Spleen (tissue), 11 donors: ENCODE data around the gene ZNRF3. TPM values are rescaled to one million over a fixed set of nuclear protein-coding genes. Genes with fewer than 3 reads are reported as not detected.

Experiments
- DNase-seq: peaks from one replicate; pipeline ENCODE4 v3.0.0-alpha.2; 2020
- H3K27ac ChIP-seq, 8 donors: fragments of 200-600 bp; sonication (generic) in 7 of 8; 1 replicate in 4 of 8; 2 replicates in 4 of 8; pipeline versions ENCODE4 v1.5.0 to v1.8.0; 2016 to 2021; ENCODE audit warnings: inconsistent platforms in 4 of 8, mild to moderate bottlenecking in 4 of 8, moderate library complexity in 1 of 8
- H3K27me3 ChIP-seq, 7 donors: fragments of 200-600 bp; sonication (generic) in 6 of 7; replicated peaks in 1 of 7; 1 replicate in 4 of 7; 2 replicates in 3 of 7; pipeline versions ENCODE4 v1.5.0 to v1.8.0; 2016 to 2021; ENCODE audit warnings: inconsistent platforms in 3 of 7, mild to moderate bottlenecking in 1 of 7
- H3K36me3 ChIP-seq, 6 donors: fragments of 200-600 bp; sonication (generic) in 5 of 6; 1 replicate in 4 of 6; 2 replicates in 2 of 6; pipeline versions ENCODE4 v1.5.0 to v1.8.0; 2016 to 2021; ENCODE audit warnings: inconsistent platforms in 2 of 6
- H3K4me1 ChIP-seq, 6 donors: fragments of 200-600 bp; sonication (generic) in 5 of 6; 1 replicate in 3 of 6; 2 replicates in 3 of 6; pipeline versions ENCODE4 v1.5.0 to v1.8.0; 2016 to 2021; ENCODE audit warnings: inconsistent platforms in 3 of 6
- H3K4me3 ChIP-seq, 8 donors: fragments of 200-600 bp; sonication (generic) in 7 of 8; 1 replicate in 4 of 8; 2 replicates in 4 of 8; pipeline versions ENCODE4 v1.5.0 to v1.8.0; 2016 to 2021; ENCODE audit warnings: inconsistent platforms in 4 of 8, mild to moderate bottlenecking in 4 of 8, moderate library complexity in 2 of 8
- H3K9me3 ChIP-seq, 8 donors: fragments of 200-600 bp; sonication (generic) in 7 of 8; 1 replicate in 4 of 8; 2 replicates in 4 of 8; pipeline versions ENCODE4 v1.5.0 to v1.8.0; 2016 to 2021; ENCODE audit warnings: inconsistent platforms in 4 of 8
- POLR2A ChIP-seq, 3 donors: fragments of 450-650 bp; IDR thresholded peaks; one replicate each; pipeline ENCODE4 v1.5.1; 2017; ENCODE audit warnings: antibody characterized with exemption in 3 of 3, mild to moderate bottlenecking in 1 of 3
- POLR2AphosphoS5 ChIP-seq, 3 donors: sonication (generic); formaldehyde crosslinking; IDR thresholded peaks; one replicate each; pipeline ENCODE4 v1.5.1; 2017; ENCODE audit warnings: antibody characterized with exemption in 3 of 3
- WGBS, 5 donors: extraction: QIAGEN DNeasy Blood & Tissue Kit in 3 of 5; methylation state at CpG; one replicate each; pipeline versions ENCODE4 v1.1.5 to v1.1.7; 2013 to 2018; 5-methylcytosine and 5-hydroxymethylcytosine counted together
- intact Hi-C: fragments of 100-400 bp; cut with DNase I; formaldehyde crosslinking; loops from one replicate; pipeline ENCODE4 v1.15.0; 2023; ENCODE audit warnings: low total_unique reads
- polyA plus RNA-seq, 3 donors: library from polyadenylated mRNA; stranded (reverse); fragments of 200-250 nt; gene quantifications; one replicate each; pipeline ENCODE4 v1.2.1, GENCODE V29; 2013
- total RNA-seq, 7 donors: library from RNA; depleted of rRNA in 3 of 7; stranded (reverse); fragments of >200 nt in 3 of 7; fragmentation: NEBNext Ultra II Directional in 4 of 7; extraction: Animal tissue kit (Norgen Biotek cat#: 25700) in 4 of 7; gene quantifications; one replicate each; pipeline versions ENCODE4 v1.1.0 to v1.2.1, GENCODE V29; 2016 to 2021
- TF ChIP-seq, protein P1 (sequence below), 11 experiments: fragments of 200-600 bp in 7 of 11; fragments of 450-650 bp in 4 of 11; sonication (generic) in 4 of 11; IDR thresholded peaks in 8 of 11; conservative IDR thresholded peaks in 3 of 11; 1 replicate in 7 of 11; 2 replicates in 4 of 11; pipeline versions ENCODE4 v1.4.0 to v1.8.0; 2016 to 2021; ENCODE audit warnings: antibody characterized with exemption in 11 of 11, inconsistent platforms in 4 of 11, mild to moderate bottlenecking in 1 of 11
- donor health status: healthy with polysubstance abuse.
- donor health status: DM: no; HTN: no; CAD: no; lungs with moderate emphysema.
- donor health status: DM: no; HTN: no; CAD: no.
- donor health status: Bipolar disorder and iron deficiency.
- donor health status: healthy.
- donor health status: DM: no; HTN: no; CAD: no.
- donor health status: DM: yes; HTN: yes; CAD: no.

ZNRF3 gene
- total and polyA plus RNA-seq, 10 donors: 0.15 to 4.5 (median 2.6) TPM

DNA sequence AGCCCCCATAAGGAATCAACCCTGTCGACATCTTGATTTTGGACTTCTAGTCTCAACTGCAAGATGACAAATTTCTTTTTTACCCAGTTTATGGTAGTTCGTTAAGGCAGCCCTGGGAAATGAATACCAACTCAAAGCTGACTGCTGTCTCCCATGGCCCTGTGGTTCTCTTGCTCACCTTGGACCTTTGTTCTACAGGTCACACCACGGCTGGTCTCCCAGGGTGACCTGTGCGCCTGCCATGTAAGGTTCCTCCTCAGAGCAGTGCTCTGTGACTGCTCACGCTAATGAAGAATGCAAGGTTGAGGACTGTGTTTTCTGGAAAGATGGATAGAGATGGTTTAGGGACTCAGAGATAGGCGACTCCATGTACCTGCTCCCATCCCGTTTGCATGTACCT lies 68.2 kb downstream of the ZNRF3 start:
- Histone ChIP-seq H3K36me3 (no peaks in the 10 kb centered on the region), H3K27ac (no peak overlapping the region), H3K4me1 (peaks cover 0 to 31% (median 13%) of the 10 kb centered on the region in 6 donors), H3K9me3 (peaks cover 0 to 19% (median 14%) of the 10 kb centered on the region in 8 donors), H3K27me3 (peaks cover 0 to 40% (median 0%) of the 10 kb centered on the region in 7 donors), H3K4me3 (no peak overlapping the region)
- 91 to 96% (median 95%) methylated on average over 7 of the region's 7 CpGs for WGBS, 5 donors
- no peak for DNase-seq
- intact Hi-C loops: no loop called here
- TF ChIP-seq, protein P1, sequence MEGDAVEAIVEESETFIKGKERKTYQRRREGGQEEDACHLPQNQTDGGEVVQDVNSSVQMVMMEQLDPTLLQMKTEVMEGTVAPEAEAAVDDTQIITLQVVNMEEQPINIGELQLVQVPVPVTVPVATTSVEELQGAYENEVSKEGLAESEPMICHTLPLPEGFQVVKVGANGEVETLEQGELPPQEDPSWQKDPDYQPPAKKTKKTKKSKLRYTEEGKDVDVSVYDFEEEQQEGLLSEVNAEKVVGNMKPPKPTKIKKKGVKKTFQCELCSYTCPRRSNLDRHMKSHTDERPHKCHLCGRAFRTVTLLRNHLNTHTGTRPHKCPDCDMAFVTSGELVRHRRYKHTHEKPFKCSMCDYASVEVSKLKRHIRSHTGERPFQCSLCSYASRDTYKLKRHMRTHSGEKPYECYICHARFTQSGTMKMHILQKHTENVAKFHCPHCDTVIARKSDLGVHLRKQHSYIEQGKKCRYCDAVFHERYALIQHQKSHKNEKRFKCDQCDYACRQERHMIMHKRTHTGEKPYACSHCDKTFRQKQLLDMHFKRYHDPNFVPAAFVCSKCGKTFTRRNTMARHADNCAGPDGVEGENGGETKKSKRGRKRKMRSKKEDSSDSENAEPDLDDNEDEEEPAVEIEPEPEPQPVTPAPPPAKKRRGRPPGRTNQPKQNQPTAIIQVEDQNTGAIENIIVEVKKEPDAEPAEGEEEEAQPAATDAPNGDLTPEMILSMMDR (IDR thresholded peaks at IDR 0.05 in 8 of 11, conservative IDR thresholded peaks at IDR 0.05 in 3 of 11): no peak
- TF ChIP-seq POLR2AphosphoS5 (IDR thresholded peaks at IDR 0.05) (no peak), POLR2A (IDR thresholded peaks at IDR 0.05) (no peak)

DNA sequence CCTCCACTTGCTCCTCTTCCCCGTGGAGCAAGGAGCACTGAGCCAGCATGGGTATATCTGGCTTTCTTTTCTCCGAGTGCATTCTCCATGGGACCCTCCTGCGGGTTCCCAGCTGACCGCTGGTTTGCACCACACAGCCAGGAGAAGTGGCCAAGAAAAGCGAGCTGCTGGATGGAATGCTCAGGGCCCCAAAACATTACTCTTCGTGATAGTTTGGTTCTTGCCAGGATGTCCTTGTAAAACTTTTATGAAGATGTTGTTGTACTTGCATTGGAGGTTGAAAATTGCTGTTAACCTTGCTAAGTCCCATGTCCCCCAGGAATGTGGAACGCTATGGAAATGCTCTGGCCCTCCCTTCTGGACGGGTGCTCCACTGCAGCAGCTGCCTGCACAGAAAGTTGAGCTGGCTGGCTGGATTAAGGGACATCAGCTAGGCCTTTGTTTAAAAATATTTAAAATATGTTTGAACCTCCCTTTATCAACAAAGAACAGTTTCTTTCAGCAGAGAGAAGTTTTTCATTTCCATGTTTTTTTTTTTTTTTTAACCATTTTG lies 68.7 kb downstream of the ZNRF3 start:
- peaks cover 0 to 34% (median 17%) of the 10 kb centered on the region in 6 donors for H3K4me1 ChIP-seq
- H3K9me3 ChIP-seq: peaks cover 0 to 14% (median 10%) of the 10 kb centered on the region in 8 donors
- TF ChIP-seq, protein P1 (IDR thresholded peaks at IDR 0.05 in 8 of 11, conservative IDR thresholded peaks at IDR 0.05 in 3 of 11): no peak
- TF ChIP-seq POLR2A (IDR thresholded peaks at IDR 0.05) (no peak), POLR2AphosphoS5 (IDR thresholded peaks at IDR 0.05) (no peak)
- H3K36me3 ChIP-seq: no peaks in the 10 kb centered on the region
- H3K27ac ChIP-seq: no peak overlapping the region
- intact Hi-C loops: no loop called here
- DNase-seq: no peak
- 72 to 88% (median 84%) methylated on average over 8 of the region's 8 CpGs for WGBS, 5 donors
- H3K27me3 ChIP-seq: peaks cover 0 to 45% (median 0%) of the 10 kb centered on the region in 7 donors
- no peak overlapping the region for H3K4me3 ChIP-seq

DNA sequence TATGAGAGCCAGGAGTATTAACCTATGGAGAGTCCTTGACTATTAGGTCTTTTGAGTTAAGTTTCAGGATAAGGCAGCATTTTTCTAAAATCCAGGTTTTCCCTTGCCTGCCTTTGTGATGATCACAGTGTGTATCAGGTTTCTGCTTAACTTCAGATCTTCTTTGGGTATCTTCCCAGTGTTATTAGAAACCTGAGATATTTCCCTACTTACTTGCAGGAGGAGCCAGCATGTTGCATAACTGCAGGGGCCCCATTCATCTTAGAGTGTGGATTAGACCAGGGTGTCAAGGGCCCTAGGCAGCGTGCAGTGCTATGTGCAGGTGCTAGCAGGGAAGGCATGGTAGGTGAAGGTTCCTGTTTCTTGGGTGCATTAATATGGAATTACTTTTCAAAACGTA lies 69.5 kb downstream of the ZNRF3 start:
- H3K27ac ChIP-seq: no peak overlapping the region
- peaks cover 0 to 53% (median 0%) of the 10 kb centered on the region in 7 donors for H3K27me3 ChIP-seq
- no peak overlapping the region for H3K4me3 ChIP-seq
- peaks cover 0 to 34% (median 17%) of the 10 kb centered on the region in 6 donors for H3K4me1 ChIP-seq
- intact Hi-C loops: no loop called here
- 77 to 95% (median 83%) methylated on average over 2 of the region's 2 CpGs for WGBS, 5 donors
- no peak for DNase-seq
- TF ChIP-seq POLR2A (IDR thresholded peaks at IDR 0.05) (no peak), POLR2AphosphoS5 (IDR thresholded peaks at IDR 0.05) (no peak)
- TF ChIP-seq, protein P1 (IDR thresholded peaks at IDR 0.05 in 8 of 11, conservative IDR thresholded peaks at IDR 0.05 in 3 of 11): no peak
- no peaks in the 10 kb centered on the region for H3K36me3 ChIP-seq
- peaks cover 0 to 6% (median 2%) of the 10 kb centered on the region in 8 donors for H3K9me3 ChIP-seq

DNA sequence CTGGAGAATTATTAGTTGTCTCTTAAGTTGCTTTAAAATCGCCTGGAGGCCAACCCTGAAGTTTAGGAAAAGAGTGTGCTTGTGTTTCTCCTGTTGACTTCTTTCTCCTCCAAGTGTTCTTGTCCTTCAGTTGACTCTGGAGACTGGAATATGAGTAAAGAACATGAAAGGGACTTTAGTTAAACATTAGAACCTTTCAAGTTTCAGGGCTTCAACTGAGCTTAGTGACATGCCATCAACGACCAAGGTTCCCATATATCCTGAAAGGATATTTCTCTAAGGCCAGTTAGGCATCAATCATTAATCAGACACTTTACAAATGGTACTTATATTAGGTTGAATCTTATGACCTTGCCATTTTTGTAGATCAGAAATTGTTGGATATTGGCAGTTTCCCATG lies 70.0 kb downstream of the ZNRF3 start:
- no peak overlapping the region for H3K27ac ChIP-seq
- H3K4me1 ChIP-seq: peaks cover 0 to 34% (median 17%) of the 10 kb centered on the region in 6 donors
- H3K36me3 ChIP-seq: no peaks in the 10 kb centered on the region
- no peak for DNase-seq
- H3K9me3 ChIP-seq: peaks cover 0 to under 1% (median 0%) of the 10 kb centered on the region in 8 donors
- 71 to 88% (median 80%) methylated on average over 2 of the region's 2 CpGs for WGBS, 5 donors
- intact Hi-C loops: no loop called here
- peaks cover 0 to 58% (median 0%) of the 10 kb centered on the region in 7 donors for H3K27me3 ChIP-seq
- TF ChIP-seq, protein P1 (IDR thresholded peaks at IDR 0.05 in 8 of 11, conservative IDR thresholded peaks at IDR 0.05 in 3 of 11): no peak
- TF ChIP-seq POLR2AphosphoS5 (IDR thresholded peaks at IDR 0.05): no peak
- no peak for TF ChIP-seq POLR2A (IDR thresholded peaks at IDR 0.05)
- H3K4me3 ChIP-seq: no peak overlapping the region
